ENCODE data around the gene RASSF7. TPM values are rescaled to one million over a fixed set of nuclear protein-coding genes. Genes with fewer than 3 reads are reported as not detected.

The RASSF7 gene
- total and polyA plus RNA-seq, 11 donors: 1.1 to 15.5 (median 5.7) TPM

GRCh38 chr11:575996-576768 is 15.4 kb downstream of the RASSF7 start, which contains the start of gene PHRF1:
Gene PHRF1, plus strand, starts transcription at chr11:576470. Its CDS starts 5,043 bp downstream, at chr11:581513.
- WGBS, 4 donors: 0 to 1% (median 1%) methylated on average over 24 to 97 of the region's 99 CpGs
- TF ChIP-seq CTCF (IDR thresholded peaks at IDR 0.05) (no peak), POLR2A (IDR thresholded peaks at IDR 0.05) (peak in 1 of 2 donors; percentile 70)
- H3K4me1 ChIP-seq: peaks cover 20 to 57% (median 50%) of the 10 kb centered on the region in 12 donors
- peak within 1 kb of the TSS; percentile 88 to 98 (median 96) for H3K27ac ChIP-seq
- intact Hi-C loops (cut with DNase I): loop anchor here in 2 of 10 donors (5.0 kb wide), 2 partner anchors 36 to 41 kb away; partner anchors contain the start of gene IRF7 (in 1 of the 2)
- H3K36me3 ChIP-seq: no peaks in the 10 kb centered on the region
- H3K4me3 ChIP-seq: peak within 1 kb of the TSS; percentile 74 to 99 (median 84)
- DNase-seq: peak; percentile 97 to 98 (median 97)
- peaks cover 0 to 6% (median 0%) of the 10 kb centered on the region in 9 donors for H3K27me3 ChIP-seq
- no peaks in the 10 kb centered on the region for H3K9me3 ChIP-seq
- ATAC-seq: peak; percentile 91 to 99 (median 94)

GRCh38 chr11:576811-577610 is 16.2 kb downstream of the RASSF7 start:
- Histone ChIP-seq H3K27ac (peak overlapping the region in 11 of 12 donors; percentile 46 to 97 (median 91)), H3K27me3 (peaks cover 0 to 6% (median 0%) of the 10 kb centered on the region in 9 donors), H3K4me3 (peak overlapping the region; percentile 60 to 99 (median 84)), H3K4me1 (peaks cover 20 to 65% (median 51%) of the 10 kb centered on the region in 12 donors), H3K36me3 (peaks cover 0 to 8% (median 3%) of the 10 kb centered on the region in 9 donors), H3K9me3 (no peaks in the 10 kb centered on the region)
- WGBS, 4 donors: 3 to 5% (median 4%) methylated on average over 21 to 46 of the region's 48 CpGs
- intact Hi-C loops (cut with DNase I): loop anchor here in 2 of 10 donors (5.0 kb wide), 2 partner anchors 35 to 40 kb away; partner anchors contain the start of gene IRF7 (in 1 of the 2)
- peak in 1 of 5 donors; percentile 71 for DNase-seq
- ATAC-seq: no peak
- no peak for TF ChIP-seq POLR2A (IDR thresholded peaks at IDR 0.05)
- no peak for TF ChIP-seq CTCF (IDR thresholded peaks at IDR 0.05)

GRCh38 chr11:577611-577894 is 16.8 kb downstream of the RASSF7 start:
- intact Hi-C loops (cut with DNase I): loop anchor here in 2 of 10 donors (5.0 kb wide), 2 partner anchors 35 to 40 kb away; partner anchors contain the start of gene IRF7 (in 1 of the 2)
- peaks cover 20 to 65% (median 51%) of the 10 kb centered on the region in 12 donors for H3K4me1 ChIP-seq
- H3K27ac ChIP-seq: peak overlapping the region in 3 of 12 donors; percentile 88 to 92 (median 89)
- H3K27me3 ChIP-seq: peaks cover 0 to 6% (median 0%) of the 10 kb centered on the region in 9 donors
- TF ChIP-seq CTCF (IDR thresholded peaks at IDR 0.05) (no peak), POLR2A (IDR thresholded peaks at IDR 0.05) (no peak)
- peaks cover 0 to 13% (median 8%) of the 10 kb centered on the region in 9 donors for H3K36me3 ChIP-seq
- H3K9me3 ChIP-seq: no peaks in the 10 kb centered on the region
- DNase-seq: no peak
- peak overlapping the region; percentile 60 to 99 (median 84) for H3K4me3 ChIP-seq
- no peak for ATAC-seq
- 53 to 65% (median 54%) methylated on average over 6 of the region's 6 CpGs for WGBS, 4 donors
